Astrocyte (in vitro differentiated cells and primary cell): ENCODE measurements around the gene TSPAN4. TPM values are rescaled to one million over a fixed set of nuclear protein-coding genes. Genes with fewer than 3 reads are reported as not detected.

Source experiments
- DNase-seq: peaks from one replicate; pipeline ENCODE4 v3.0.0-alpha.2; 2010; ENCODE audit warnings: low read depth
- FAIRE-seq: peaks from 2 replicates; lab custom pipeline; 2011; peaks lifted over from hg19 to GRCh38; lab: Jason Lieb, UNC
- H2AFZ ChIP-seq: 2 replicates; pipeline ENCODE4 v1.6.0; 2012; ENCODE audit warnings: low read depth, low read length, inconsistent platforms
- H3K27ac ChIP-seq: 2 replicates; pipeline ENCODE4 v1.5.1; 2011; ENCODE audit warnings: low read depth, low read length, inconsistent platforms
- H3K27me3 ChIP-seq: 2 replicates; pipeline ENCODE4 v1.6.0; 2011; ENCODE audit warnings: low read length, inconsistent platforms; ENCODE audit not compliant: insufficient read depth
- H3K36me3 ChIP-seq: 2 replicates; pipeline ENCODE4 v1.5.1; 2011; ENCODE audit warnings: low read length, inconsistent platforms; ENCODE audit not compliant: insufficient read depth
- H3K4me1 ChIP-seq: 2 replicates; pipeline ENCODE4 v1.5.1; 2011; ENCODE audit warnings: low read length, inconsistent platforms; ENCODE audit not compliant: insufficient read depth
- H3K4me2 ChIP-seq: 2 replicates; pipeline ENCODE4 v1.6.0; 2012; ENCODE audit warnings: low read length, inconsistent platforms
- H3K4me3 ChIP-seq: 2 replicates; pipeline ENCODE4 v1.5.1; 2011; ENCODE audit warnings: low read depth, mild to moderate bottlenecking, low read length, inconsistent platforms; ENCODE audit not compliant: insufficient read depth
- H3K79me2 ChIP-seq: 2 replicates; pipeline ENCODE4 v1.6.0; 2012; ENCODE audit warnings: mild to moderate bottlenecking, low read length, inconsistent platforms; ENCODE audit not compliant: insufficient read depth
- H3K9ac ChIP-seq: 2 replicates; pipeline ENCODE4 v1.6.0; 2012; ENCODE audit warnings: mild to moderate bottlenecking, low read length, inconsistent platforms
- H3K9me3 ChIP-seq: 2 replicates; pipeline ENCODE4 v1.5.1; 2012; ENCODE audit warnings: low read depth, mild to moderate bottlenecking, low read length, inconsistent platforms; ENCODE audit not compliant: insufficient read depth
- H4K20me1 ChIP-seq: 2 replicates; pipeline ENCODE4 v1.6.0; 2012; ENCODE audit warnings: low read length, inconsistent platforms; ENCODE audit not compliant: insufficient read depth
- H3K27ac Mint-ChIP-seq: one replicate; pipeline ENCODE4 v1.8.0; 2021; ENCODE audit warnings: mild to moderate bottlenecking, mixed read lengths; ENCODE audit not compliant: unreplicated experiment
- H3K27me3 Mint-ChIP-seq: one replicate; pipeline ENCODE4 v1.8.0; 2021; ENCODE audit warnings: low read depth, mixed read lengths; ENCODE audit not compliant: unreplicated experiment
- H3K36me3 Mint-ChIP-seq: one replicate; pipeline ENCODE4 v1.8.0; 2021; ENCODE audit warnings: low read depth, mixed read lengths; ENCODE audit not compliant: unreplicated experiment
- H3K4me1 Mint-ChIP-seq: one replicate; pipeline ENCODE4 v1.8.0; 2021; ENCODE audit warnings: low read depth, mixed read lengths; ENCODE audit not compliant: unreplicated experiment
- H3K4me3 Mint-ChIP-seq: one replicate; pipeline ENCODE4 v1.8.0; 2021; ENCODE audit warnings: mild to moderate bottlenecking, moderate library complexity, mixed read lengths; ENCODE audit not compliant: unreplicated experiment
- H3K9me3 Mint-ChIP-seq: one replicate; pipeline ENCODE4 v1.8.0; 2021; ENCODE audit warnings: mild to moderate bottlenecking, mixed read lengths; ENCODE audit not compliant: unreplicated experiment
- EZH2 ChIP-seq: IDR thresholded peaks from 2 replicates; pipeline ENCODE4 v1.6.1; 2012; ENCODE audit warnings: mild to moderate bottlenecking, low read length, inconsistent platforms; ENCODE audit not compliant: insufficient read depth
- total RNA-seq: library from RNA; stranded (reverse); gene quantifications from 2 replicates; pipeline ENCODE4 v1.2.1, GENCODE V29; 2021
- TF ChIP-seq, protein P1 (sequence below): IDR thresholded peaks from 2 replicates; pipeline ENCODE4 v1.5.1; 2011; ENCODE audit warnings: low read depth, mild to moderate bottlenecking, inconsistent platforms, low read length, moderate library complexity; ENCODE audit not compliant: insufficient read depth

TSPAN4 gene
- total RNA-seq, 1 donor from 2014 or later = 69.5 TPM

DNA sequence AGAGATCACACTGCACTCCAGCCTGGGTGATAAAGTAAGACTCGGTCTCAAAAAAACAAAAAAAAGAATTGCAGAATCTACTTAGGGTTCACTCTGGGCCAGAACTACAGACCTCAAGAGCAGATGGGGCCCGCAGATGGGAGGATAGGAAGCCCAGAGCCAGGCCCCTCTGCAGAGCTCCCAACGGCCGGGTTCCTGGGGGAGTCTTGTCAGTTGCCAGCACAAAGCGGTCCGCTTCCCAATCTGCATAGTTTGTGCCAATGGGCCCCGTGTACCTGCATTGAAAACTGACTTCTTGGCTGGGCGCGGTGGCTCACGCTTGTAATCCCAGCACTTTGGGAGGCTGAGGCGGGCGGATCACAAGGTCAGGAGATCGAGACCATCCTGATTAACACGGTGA is 69.6 kb downstream of the TSPAN4 start:
- Histone ChIP-seq H4K20me1 (peaks cover 23% of the 10 kb centered on the region), H3K4me2 (no peak overlapping the region), H3K79me2 (peaks cover 32% of the 10 kb centered on the region), H3K9me3 (no peaks in the 10 kb centered on the region), H3K4me1 (peaks cover 10% of the 10 kb centered on the region), H3K9ac (no peak overlapping the region), H3K4me3 (no peak overlapping the region), H3K27me3 (no peaks in the 10 kb centered on the region), H3K36me3 (no peaks in the 10 kb centered on the region), H2AFZ (no peak overlapping the region), H3K27ac (no peak overlapping the region)
- H3K27ac Mint-ChIP-seq = peak overlapping the region; percentile 41
- peak overlapping the region; percentile 85 for H3K4me3 Mint-ChIP-seq
- peaks cover 8% of the 10 kb centered on the region for H3K4me1 Mint-ChIP-seq
- no peaks in the 10 kb centered on the region for H3K9me3 Mint-ChIP-seq
- no peaks in the 10 kb centered on the region for H3K27me3 Mint-ChIP-seq
- FAIRE-seq = no peak
- H3K36me3 Mint-ChIP-seq = peaks cover 5% of the 10 kb centered on the region
- no peak for TF ChIP-seq EZH2
- TF ChIP-seq, protein P1, sequence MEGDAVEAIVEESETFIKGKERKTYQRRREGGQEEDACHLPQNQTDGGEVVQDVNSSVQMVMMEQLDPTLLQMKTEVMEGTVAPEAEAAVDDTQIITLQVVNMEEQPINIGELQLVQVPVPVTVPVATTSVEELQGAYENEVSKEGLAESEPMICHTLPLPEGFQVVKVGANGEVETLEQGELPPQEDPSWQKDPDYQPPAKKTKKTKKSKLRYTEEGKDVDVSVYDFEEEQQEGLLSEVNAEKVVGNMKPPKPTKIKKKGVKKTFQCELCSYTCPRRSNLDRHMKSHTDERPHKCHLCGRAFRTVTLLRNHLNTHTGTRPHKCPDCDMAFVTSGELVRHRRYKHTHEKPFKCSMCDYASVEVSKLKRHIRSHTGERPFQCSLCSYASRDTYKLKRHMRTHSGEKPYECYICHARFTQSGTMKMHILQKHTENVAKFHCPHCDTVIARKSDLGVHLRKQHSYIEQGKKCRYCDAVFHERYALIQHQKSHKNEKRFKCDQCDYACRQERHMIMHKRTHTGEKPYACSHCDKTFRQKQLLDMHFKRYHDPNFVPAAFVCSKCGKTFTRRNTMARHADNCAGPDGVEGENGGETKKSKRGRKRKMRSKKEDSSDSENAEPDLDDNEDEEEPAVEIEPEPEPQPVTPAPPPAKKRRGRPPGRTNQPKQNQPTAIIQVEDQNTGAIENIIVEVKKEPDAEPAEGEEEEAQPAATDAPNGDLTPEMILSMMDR = no peak
- no peak for DNase-seq

DNA sequence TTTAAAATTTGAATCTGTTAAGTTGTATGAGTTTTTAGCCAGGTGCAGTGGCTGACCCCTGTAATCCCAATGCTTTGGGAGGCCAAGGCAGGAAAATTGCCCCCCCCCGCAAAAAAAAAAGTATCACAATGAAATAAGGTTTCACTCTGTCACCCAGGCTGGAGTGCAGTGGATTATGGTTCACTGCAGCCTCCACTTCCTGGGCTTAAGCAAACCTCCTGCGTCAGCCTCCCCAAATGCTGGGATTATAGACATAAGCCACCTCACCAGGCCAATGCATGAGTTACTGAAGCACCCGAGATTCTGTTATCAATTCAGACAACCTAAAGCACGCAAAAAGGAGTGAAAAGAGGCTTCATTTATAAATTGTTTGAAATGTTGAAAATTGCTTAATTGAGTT is 70.4 kb downstream of the TSPAN4 start:
- Histone ChIP-seq H3K9me3 (no peaks in the 10 kb centered on the region), H3K27ac (no peak overlapping the region), H3K4me1 (peaks cover 10% of the 10 kb centered on the region), H3K27me3 (no peaks in the 10 kb centered on the region), H3K36me3 (no peaks in the 10 kb centered on the region), H3K79me2 (peaks cover 25% of the 10 kb centered on the region), H3K4me3 (no peak overlapping the region), H4K20me1 (peaks cover 17% of the 10 kb centered on the region), H3K4me2 (no peak overlapping the region), H2AFZ (no peak overlapping the region), H3K9ac (no peak overlapping the region)
- no peak for FAIRE-seq
- no peaks in the 10 kb centered on the region for H3K9me3 Mint-ChIP-seq
- TF ChIP-seq, protein P1 = no peak
- no peak for TF ChIP-seq EZH2
- H3K27me3 Mint-ChIP-seq = peaks cover 4% of the 10 kb centered on the region
- no peak overlapping the region for H3K4me3 Mint-ChIP-seq
- H3K36me3 Mint-ChIP-seq = peaks cover 3% of the 10 kb centered on the region
- H3K4me1 Mint-ChIP-seq = peaks cover 8% of the 10 kb centered on the region
- no peak for DNase-seq
- H3K27ac Mint-ChIP-seq = no peak overlapping the region

DNA sequence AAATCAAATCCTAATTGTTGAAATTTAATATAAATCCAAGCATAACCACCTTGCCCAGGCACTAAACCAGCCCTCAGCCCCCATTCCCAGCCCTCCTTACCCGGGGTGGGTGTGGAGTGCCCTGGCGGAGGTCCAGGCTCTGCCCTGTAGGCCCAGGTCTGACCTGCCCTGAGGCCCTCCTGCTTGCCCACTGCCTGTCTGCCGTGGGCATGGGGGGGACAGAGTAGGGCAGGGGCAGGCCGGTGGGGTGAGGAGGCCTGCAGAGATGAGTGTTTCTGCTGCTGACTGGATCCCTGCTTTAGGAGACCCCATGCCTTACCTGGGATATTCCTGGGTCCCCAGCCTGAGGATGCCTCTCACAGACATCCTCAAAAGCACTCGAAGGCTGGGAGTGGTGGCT is 71.6 kb downstream of the TSPAN4 start:
- no peaks in the 10 kb centered on the region for H3K27me3 ChIP-seq
- TF ChIP-seq, protein P1 = no peak
- no peak for TF ChIP-seq EZH2
- H3K4me3 ChIP-seq = no peak overlapping the region
- peaks cover 10% of the 10 kb centered on the region for H3K4me1 ChIP-seq
- H2AFZ ChIP-seq = no peak overlapping the region
- FAIRE-seq (no peak), DNase-seq (no peak)
- no peak overlapping the region for H3K4me2 ChIP-seq
- no peak overlapping the region for H3K27ac Mint-ChIP-seq
- H3K79me2 ChIP-seq = peaks cover 14% of the 10 kb centered on the region
- H3K9me3 Mint-ChIP-seq = no peaks in the 10 kb centered on the region
- H3K27me3 Mint-ChIP-seq = peaks cover 5% of the 10 kb centered on the region
- no peak overlapping the region for H3K4me3 Mint-ChIP-seq
- peaks cover 8% of the 10 kb centered on the region for H3K4me1 Mint-ChIP-seq
- H3K27ac ChIP-seq = no peak overlapping the region
- H3K9ac ChIP-seq = no peak overlapping the region
- H3K36me3 Mint-ChIP-seq = peaks cover 2% of the 10 kb centered on the region
- H4K20me1 ChIP-seq = peaks cover 7% of the 10 kb centered on the region
- no peaks in the 10 kb centered on the region for H3K9me3 ChIP-seq
- no peaks in the 10 kb centered on the region for H3K36me3 ChIP-seq
